Trophoblast cell (in vitro differentiated cells and primary cell): ENCODE results near the gene CPT2.
"Not testable (repeated sequence)": the region's sequence is repeated elsewhere in the genome, so short reads cannot be mapped to it uniquely, and the experiment has no call there.

ENCODE experiments used
- DNase-seq, 2 donors: peaks; one replicate each; pipeline ENCODE4 v3.0.0-alpha.2; 2016
- H2AFZ ChIP-seq: 2 replicates; pipeline ENCODE4 v1.6.1; 2013; ENCODE audit warnings: low read length, moderate library complexity, mild to moderate bottlenecking; ENCODE audit not compliant: insufficient read depth, poor library complexity
- H2AK5ac ChIP-seq: 2 replicates; pipeline ENCODE4 v1.6.1; 2013; ENCODE audit warnings: mild to moderate bottlenecking, low read length
- H2BK120ac ChIP-seq: 2 replicates; pipeline ENCODE4 v1.6.1; 2013; ENCODE audit warnings: low read length, mild to moderate bottlenecking, moderate library complexity; ENCODE audit not compliant: insufficient read depth, poor library complexity
- H2BK12ac ChIP-seq: 2 replicates; pipeline ENCODE4 v1.6.1; 2013; ENCODE audit warnings: mild to moderate bottlenecking, low read length, moderate library complexity
- H2BK5ac ChIP-seq: 2 replicates; pipeline ENCODE4 v1.6.1; 2013; ENCODE audit warnings: low read length, low read depth, moderate library complexity, mild to moderate bottlenecking; ENCODE audit not compliant: poor library complexity
- H3K14ac ChIP-seq: 2 replicates; pipeline ENCODE4 v1.6.1; 2013; ENCODE audit warnings: mild to moderate bottlenecking, low read length
- H3K18ac ChIP-seq: 2 replicates; pipeline ENCODE4 v1.6.1; 2013; ENCODE audit warnings: mild to moderate bottlenecking, low read length
- H3K23ac ChIP-seq: 2 replicates; pipeline ENCODE4 v1.6.1; 2013; ENCODE audit warnings: low read length
- H3K27ac ChIP-seq: 2 replicates; pipeline ENCODE4 v1.5.1; 2013; ENCODE audit warnings: low read depth, mild to moderate bottlenecking, inconsistent platforms, low read length, moderate library complexity
- H3K27me3 ChIP-seq: 2 replicates; pipeline ENCODE4 v1.6.1; 2013; ENCODE audit warnings: inconsistent platforms, mild to moderate bottlenecking, low read length, moderate library complexity; ENCODE audit not compliant: insufficient read depth
- H3K36me3 ChIP-seq, 2 experiments: 1 replicate in 1 of 2; 2 replicates in 1 of 2; pipeline ENCODE4 v1.6.1; 2013; ENCODE audit warnings: low read length in 2 of 2, mild to moderate bottlenecking in 2 of 2, moderate library complexity in 1 of 2; ENCODE audit not compliant: insufficient read depth in 2 of 2, control insufficient read depth in 1 of 2
- H3K4ac ChIP-seq: 2 replicates; pipeline ENCODE4 v1.6.1; 2013; ENCODE audit warnings: low read depth, mild to moderate bottlenecking, low read length, moderate library complexity
- H3K4me1 ChIP-seq, 2 experiments: 1 replicate in 1 of 2; 2 replicates in 1 of 2; pipeline ENCODE4 v1.6.1; 2013; ENCODE audit warnings: low read length in 2 of 2, mild to moderate bottlenecking in 2 of 2, moderate library complexity in 1 of 2; ENCODE audit not compliant: insufficient read depth in 2 of 2, control insufficient read depth in 1 of 2
- H3K4me2 ChIP-seq: 2 replicates; pipeline ENCODE4 v1.6.1; 2013; ENCODE audit warnings: inconsistent platforms, mild to moderate bottlenecking, low read length, moderate library complexity
- H3K4me3 ChIP-seq: 2 replicates; pipeline ENCODE4 v1.5.1; 2013; ENCODE audit warnings: mild to moderate bottlenecking, low read depth, low read length, inconsistent platforms
- H3K79me1 ChIP-seq: one replicate; pipeline ENCODE4 v1.6.1; 2013; ENCODE audit warnings: low read length
- H3K79me2 ChIP-seq: 2 replicates; pipeline ENCODE4 v1.6.1; 2013; ENCODE audit warnings: low read length, mild to moderate bottlenecking; ENCODE audit not compliant: control insufficient read depth, insufficient read depth, poor library complexity
- H3K9ac ChIP-seq: 2 replicates; pipeline ENCODE4 v1.6.1; 2013; ENCODE audit warnings: mild to moderate bottlenecking, low read length
- H3K9me3 ChIP-seq: 2 replicates; pipeline ENCODE4 v1.6.1; 2013; ENCODE audit warnings: low read depth, mild to moderate bottlenecking, control low read depth, inconsistent platforms, low read length; ENCODE audit not compliant: insufficient read depth
- H4K12ac ChIP-seq: 2 replicates; pipeline ENCODE4 v1.6.1; 2013; ENCODE audit warnings: low read depth, mild to moderate bottlenecking, low read length, moderate library complexity
- H4K8ac ChIP-seq: 2 replicates; pipeline ENCODE4 v1.6.1; 2013; ENCODE audit warnings: low read depth, mild to moderate bottlenecking, low read length, moderate library complexity
- H4K91ac ChIP-seq: one replicate; pipeline ENCODE4 v1.6.1; 2013; ENCODE audit warnings: low read depth, mild to moderate bottlenecking, low read length, moderate library complexity
- WGBS: extraction: QIAGEN DNeasy Blood & Tissue Kit; methylation state at CpG from one replicate; pipeline ENCODE4 v1.1.7; 2013; ENCODE audit warnings: missing lambda C conversion rate; ENCODE audit not compliant: insufficient read length, insufficient coverage; ENCODE audit errors: extremely low coverage; 5-methylcytosine and 5-hydroxymethylcytosine counted together

The CPT2 gene

DNA sequence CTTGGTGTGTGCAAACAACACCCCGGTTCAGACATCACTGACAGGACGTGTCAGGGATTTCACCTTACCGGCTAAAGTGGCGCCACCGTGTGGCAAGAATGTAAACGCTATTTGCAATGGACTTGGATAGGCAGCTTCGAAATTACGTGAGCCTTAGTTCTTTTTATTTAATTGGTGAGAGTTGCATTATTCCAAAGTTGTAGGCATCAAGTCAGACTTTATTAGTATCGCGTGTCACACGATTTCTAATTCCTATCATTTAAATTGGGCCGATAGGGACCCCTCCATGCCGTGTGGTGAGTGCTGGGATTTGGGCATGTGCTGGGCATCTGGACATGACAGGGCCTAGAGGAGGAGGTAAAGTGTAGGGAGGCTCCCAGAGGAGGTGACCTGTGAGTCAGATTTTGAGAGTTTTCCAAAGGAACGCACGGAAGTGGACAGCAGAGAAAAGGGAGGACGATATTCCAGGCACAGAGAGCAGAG lies 14.5 kb upstream of the CPT2 start:
- H3K36me3 ChIP-seq, result no peaks in the 10 kb centered on the region
- H2AFZ ChIP-seq, result no peak overlapping the region
- no peaks in the 10 kb centered on the region for H3K9me3 ChIP-seq
- H3K4me2 ChIP-seq, result no peak overlapping the region
- H2BK5ac ChIP-seq, result no peak overlapping the region
- no peak overlapping the region for H3K4me3 ChIP-seq
- no peaks in the 10 kb centered on the region for H3K79me1 ChIP-seq
- no peak overlapping the region for H2BK120ac ChIP-seq
- WGBS, result no CpG with 5 or more reads among the region's 16 CpGs
- no peak overlapping the region for H4K12ac ChIP-seq
- H2AK5ac ChIP-seq, result peak overlapping the region; percentile 77
- no peaks in the 10 kb centered on the region for H3K79me2 ChIP-seq
- H3K9ac ChIP-seq, result no peak overlapping the region
- DNase-seq, result peak; percentile 80 to 96
- H3K27ac ChIP-seq, result no peak overlapping the region
- peaks cover 0 to 2% of the 10 kb centered on the region in 2 experiments for H3K4me1 ChIP-seq
- H3K14ac ChIP-seq, result no peak overlapping the region
- H4K91ac ChIP-seq, result no peak overlapping the region
- no peak overlapping the region for H4K8ac ChIP-seq
- H3K27me3 ChIP-seq, result no peaks in the 10 kb centered on the region
- H3K4ac ChIP-seq, result no peak overlapping the region
- H2BK12ac ChIP-seq, result no peak overlapping the region
- H3K23ac ChIP-seq, result no peak overlapping the region
- no peak overlapping the region for H3K18ac ChIP-seq

- H3K4me1 ChIP-seq, result peaks cover 0 to 2% of the 10 kb centered on the region in 2 experiments
- H2AFZ ChIP-seq, result no peak overlapping the region
- no peak overlapping the region for H3K4me2 ChIP-seq
- H4K91ac ChIP-seq, result no peak overlapping the region
- no CpG with 5 or more reads among the region's 3 CpGs for WGBS
- no peaks in the 10 kb centered on the region for H3K79me1 ChIP-seq
- no peak overlapping the region for H2BK12ac ChIP-seq
- H3K14ac ChIP-seq, result no peak overlapping the region
- H2AK5ac ChIP-seq, result no peak overlapping the region
- H3K9me3 ChIP-seq, result no peaks in the 10 kb centered on the region
- H3K36me3 ChIP-seq, result no peaks in the 10 kb centered on the region
- no peak overlapping the region for H4K8ac ChIP-seq
- H3K9ac ChIP-seq, result no peak overlapping the region
- no peak overlapping the region for H2BK5ac ChIP-seq
- no peaks in the 10 kb centered on the region for H3K79me2 ChIP-seq
- H4K12ac ChIP-seq, result no peak overlapping the region
- no peak overlapping the region for H3K27ac ChIP-seq
- no peak overlapping the region for H2BK120ac ChIP-seq
- no peak overlapping the region for H3K4me3 ChIP-seq
- no peak overlapping the region for H3K18ac ChIP-seq
- no peak overlapping the region for H3K4ac ChIP-seq
- H3K27me3 ChIP-seq, result no peaks in the 10 kb centered on the region
- no peak overlapping the region for H3K23ac ChIP-seq
- no peak for DNase-seq
Observed at GRCh38 chr1:53182716-53183094, 13.9 kb upstream of the CPT2 start.

- Histone ChIP-seq H3K9me3 (no peaks in the 10 kb centered on the region), H3K27me3 (no peaks in the 10 kb centered on the region), H2AK5ac (no peak overlapping the region), H2BK12ac (no peak overlapping the region), H3K4me1 (peaks cover 0 to 2% of the 10 kb centered on the region in 2 experiments), H4K8ac (no peak overlapping the region), H3K36me3 (no peaks in the 10 kb centered on the region), H3K4ac (no peak overlapping the region), H2AFZ (no peak overlapping the region), H2BK5ac (no peak overlapping the region), H3K79me1 (no peaks in the 10 kb centered on the region), H3K9ac (no peak overlapping the region), H4K91ac (no peak overlapping the region), H3K18ac (no peak overlapping the region), H3K27ac (no peak overlapping the region), H3K79me2 (no peaks in the 10 kb centered on the region), H3K23ac (no peak overlapping the region), H3K4me3 (no peak overlapping the region), H3K14ac (no peak overlapping the region), H3K4me2 (no peak overlapping the region), H2BK120ac (no peak overlapping the region), H4K12ac (no peak overlapping the region)
- DNase-seq, result peak in 1 of 2 donors; percentile 4
- WGBS, result no CpG with 5 or more reads among the region's 6 CpGs
Observed at GRCh38 chr1:53183095-53183990, 13.3 kb upstream of the CPT2 start.

DNA sequence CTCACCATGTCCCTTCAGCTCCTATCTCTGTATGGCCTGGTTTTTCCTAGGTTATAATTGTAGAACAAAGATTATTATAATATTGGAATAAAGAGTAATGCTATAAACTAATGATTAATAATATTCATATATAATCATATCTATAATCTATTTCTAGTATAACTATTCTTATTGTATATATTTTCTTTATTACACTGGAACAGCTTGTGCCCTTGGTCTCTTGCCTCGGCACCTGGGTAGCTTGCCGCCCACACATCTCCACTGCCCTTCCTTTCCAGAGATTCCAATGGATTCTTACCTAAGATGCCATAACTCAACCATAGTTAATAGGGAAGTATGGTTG lies 10.7 kb upstream of the CPT2 start:
- not testable (repeated sequence) for H4K12ac ChIP-seq, H4K91ac ChIP-seq, H3K14ac ChIP-seq, H3K9me3 ChIP-seq, H3K36me3 ChIP-seq, H3K27ac ChIP-seq, DNase-seq, H2AK5ac ChIP-seq, H2BK5ac ChIP-seq, H4K8ac ChIP-seq, H2BK120ac ChIP-seq, H3K4me3 ChIP-seq, H3K18ac ChIP-seq, H3K9ac ChIP-seq, H3K27me3 ChIP-seq, H3K4ac ChIP-seq, H3K23ac ChIP-seq, H3K4me1 ChIP-seq, H2AFZ ChIP-seq, H3K79me2 ChIP-seq, H2BK12ac ChIP-seq, H3K4me2 ChIP-seq, H3K79me1 ChIP-seq
- no CpG with 5 or more reads among the region's 2 CpGs for WGBS
